Activated naive CD8-positive, alpha-beta T cell treated with anti-CD3 and anti-CD28 coated beads, Interleukin-2, amount 10 ng/mL, durations not matched to agents 7 days and 5 days (primary cell): ENCODE results near the gene CILP2. TPM values are rescaled to one million over a fixed set of nuclear protein-coding genes. Genes with fewer than 3 reads are reported as not detected.

Experiments
- ATAC-seq: fragments of 150-1000 bp; cut with Tn5 transposase; one replicate; pipeline ENCODE4 v1.10.0; 2021; ENCODE audit warnings: low read depth, moderate library complexity
- POLR2A ChIA-PET: fragments of 350-600 bp; sonication (Branson Sonifier 250); formaldehyde crosslinking; loops from one replicate; lab custom pipeline; 2021; ENCODE audit warnings: antibody characterized with exemption; lab: Charles Lee
- DNase-seq: peaks from one replicate; pipeline ENCODE4 v3.0.0; 2021
- H3K27ac Mint-ChIP-seq: one replicate; pipeline ENCODE4 v1.8.0; 2022; ENCODE audit warnings: mild to moderate bottlenecking, mixed read lengths
- H3K27me3 Mint-ChIP-seq: one replicate; pipeline ENCODE4 v1.8.0; 2022; ENCODE audit warnings: mild to moderate bottlenecking, moderate library complexity, mixed read lengths
- H3K36me3 Mint-ChIP-seq: one replicate; pipeline ENCODE4 v1.8.0; 2021; ENCODE audit warnings: mild to moderate bottlenecking, mixed read lengths
- H3K4me1 Mint-ChIP-seq: one replicate; pipeline ENCODE4 v1.8.0; 2021; ENCODE audit warnings: mixed read lengths
- H3K4me3 Mint-ChIP-seq: one replicate; pipeline ENCODE4 v1.8.0; 2022; ENCODE audit warnings: mild to moderate bottlenecking, moderate library complexity, mixed read lengths
- H3K9me3 Mint-ChIP-seq: one replicate; pipeline ENCODE4 v1.8.0; 2021; ENCODE audit warnings: mixed read lengths
- total RNA-seq, 2 experiments: library from RNA; stranded (reverse); gene quantifications; one replicate each; pipeline ENCODE4 v1.2.3, GENCODE V29; 2021

CILP2 gene
- total RNA-seq, 2 experiments from 2014 or later = 0.11 to 0.14 TPM

- Mint-ChIP-seq H3K4me3 (no peak within 1 kb of the TSS), H3K9me3 (no peaks in the 10 kb centered on the region), H3K4me1 (peaks cover 17% of the 10 kb centered on the region), H3K36me3 (peaks cover 13% of the 10 kb centered on the region), H3K27ac (no peak within 1 kb of the TSS), H3K27me3 (no peaks in the 10 kb centered on the region)
- POLR2A ChIA-PET = no interaction called here
- DNase-seq (no peak), ATAC-seq (no peak)
Measured at GRCh38 chr19:19528721-19529490, 9.2 kb upstream of the CILP2 start, which contains the start of gene YJEFN3. YJEFN3 (plus strand) TSS chr19:19528911; CDS start chr19:19528933, 22 bp downstream.

- POLR2A ChIA-PET = interaction anchor here (0.6 to 1.5 kb wide), 2 partner anchors 97 to 920 kb away, joined by 4 to 5 read pairs; no protein-coding TSS in a partner anchor
- no peak overlapping the region for H3K27ac Mint-ChIP-seq
- H3K4me3 Mint-ChIP-seq = no peak overlapping the region
- no peak for ATAC-seq
- no peak for DNase-seq
- peaks cover 17% of the 10 kb centered on the region for H3K36me3 Mint-ChIP-seq
- peaks cover 20% of the 10 kb centered on the region for H3K4me1 Mint-ChIP-seq
- no peaks in the 10 kb centered on the region for H3K9me3 Mint-ChIP-seq
- no peaks in the 10 kb centered on the region for H3K27me3 Mint-ChIP-seq
Measured at GRCh38 chr19:19529783-19530422, 8.2 kb upstream of the CILP2 start.

GRCh38 chr19:19530423-19530804, 7.7 kb upstream of the CILP2 start:
- DNase-seq = no peak
- POLR2A ChIA-PET = interaction anchor here (0.6 to 1.5 kb wide), 2 partner anchors 97 to 920 kb away, joined by 4 to 5 read pairs; no protein-coding TSS in a partner anchor
- no peak for ATAC-seq
- Mint-ChIP-seq H3K27me3 (no peaks in the 10 kb centered on the region), H3K36me3 (peaks cover 17% of the 10 kb centered on the region), H3K4me3 (no peak overlapping the region), H3K27ac (no peak overlapping the region), H3K4me1 (peaks cover 20% of the 10 kb centered on the region), H3K9me3 (no peaks in the 10 kb centered on the region)

- H3K27ac Mint-ChIP-seq = no peak overlapping the region
- H3K27me3 Mint-ChIP-seq = no peaks in the 10 kb centered on the region
- peaks cover 17% of the 10 kb centered on the region for H3K36me3 Mint-ChIP-seq
- no peaks in the 10 kb centered on the region for H3K9me3 Mint-ChIP-seq
- DNase-seq = no peak
- POLR2A ChIA-PET = interaction anchor here (0.6 to 1.5 kb wide), 6 partner anchors 12 to 504 kb away, joined by 3 to 6 read pairs (median 4); no protein-coding TSS in a partner anchor
- ATAC-seq = no peak
- H3K4me1 Mint-ChIP-seq = peaks cover 20% of the 10 kb centered on the region
- H3K4me3 Mint-ChIP-seq = no peak overlapping the region
Measured at GRCh38 chr19:19530889-19531288, 7.2 kb upstream of the CILP2 start.

DNA sequence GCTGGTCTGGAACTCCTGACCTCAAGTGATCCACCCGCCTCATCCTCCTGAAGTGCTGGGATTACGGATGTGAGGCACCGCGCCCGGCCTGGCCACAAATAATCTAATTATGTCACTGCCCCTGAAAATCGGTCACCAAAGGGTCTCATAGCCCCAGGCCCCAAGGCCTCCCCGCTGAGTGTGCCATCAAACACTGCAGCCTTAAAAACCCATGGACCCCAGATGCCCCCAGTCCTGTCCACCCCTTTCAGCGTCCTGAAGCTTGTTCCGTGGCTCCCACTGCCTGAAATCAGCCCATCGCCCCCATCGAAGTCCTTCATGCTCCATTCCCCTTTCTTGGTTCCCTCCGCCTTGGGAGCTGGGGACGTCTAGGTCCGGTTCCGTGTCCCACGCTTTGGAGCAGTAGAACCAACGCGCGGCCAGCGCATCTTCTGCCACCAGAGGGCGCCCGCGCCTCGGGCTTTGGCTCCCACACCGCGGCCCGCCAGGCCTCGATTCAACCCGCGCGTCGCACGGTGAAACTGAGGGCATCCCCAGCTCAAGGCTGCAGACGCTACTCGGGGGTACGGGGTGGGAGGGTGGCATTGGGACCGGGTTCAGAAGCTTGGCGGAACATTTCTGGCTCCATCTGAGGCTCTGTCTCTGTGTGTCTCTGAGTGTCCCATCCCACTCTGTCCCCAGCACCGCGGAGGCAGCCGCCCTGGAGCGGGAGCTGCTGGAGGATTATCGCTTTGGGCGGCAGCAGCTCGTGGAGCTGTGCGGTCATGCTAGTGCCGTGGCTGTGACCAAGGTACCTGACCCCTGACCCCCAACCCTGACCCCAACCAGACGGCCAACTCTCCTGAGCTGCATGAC, 5.9 kb upstream of the CILP2 start:
- Mint-ChIP-seq H3K9me3 (no peaks in the 10 kb centered on the region), H3K36me3 (peaks cover 20% of the 10 kb centered on the region), H3K4me1 (peaks cover 18% of the 10 kb centered on the region), H3K27ac (peak overlapping the region; percentile 71), H3K27me3 (no peaks in the 10 kb centered on the region), H3K4me3 (no peak overlapping the region)
- ATAC-seq = peak; percentile 90
- DNase-seq = peak; percentile 94
- POLR2A ChIA-PET = interaction anchor here (0.6 to 1.9 kb wide), 11 partner anchors 16 to 427 kb away, joined by 3 to 9 read pairs (median 3); partner anchors contain the start of genes GMIP, NDUFA13, TSSK6 and ZNF101

DNA sequence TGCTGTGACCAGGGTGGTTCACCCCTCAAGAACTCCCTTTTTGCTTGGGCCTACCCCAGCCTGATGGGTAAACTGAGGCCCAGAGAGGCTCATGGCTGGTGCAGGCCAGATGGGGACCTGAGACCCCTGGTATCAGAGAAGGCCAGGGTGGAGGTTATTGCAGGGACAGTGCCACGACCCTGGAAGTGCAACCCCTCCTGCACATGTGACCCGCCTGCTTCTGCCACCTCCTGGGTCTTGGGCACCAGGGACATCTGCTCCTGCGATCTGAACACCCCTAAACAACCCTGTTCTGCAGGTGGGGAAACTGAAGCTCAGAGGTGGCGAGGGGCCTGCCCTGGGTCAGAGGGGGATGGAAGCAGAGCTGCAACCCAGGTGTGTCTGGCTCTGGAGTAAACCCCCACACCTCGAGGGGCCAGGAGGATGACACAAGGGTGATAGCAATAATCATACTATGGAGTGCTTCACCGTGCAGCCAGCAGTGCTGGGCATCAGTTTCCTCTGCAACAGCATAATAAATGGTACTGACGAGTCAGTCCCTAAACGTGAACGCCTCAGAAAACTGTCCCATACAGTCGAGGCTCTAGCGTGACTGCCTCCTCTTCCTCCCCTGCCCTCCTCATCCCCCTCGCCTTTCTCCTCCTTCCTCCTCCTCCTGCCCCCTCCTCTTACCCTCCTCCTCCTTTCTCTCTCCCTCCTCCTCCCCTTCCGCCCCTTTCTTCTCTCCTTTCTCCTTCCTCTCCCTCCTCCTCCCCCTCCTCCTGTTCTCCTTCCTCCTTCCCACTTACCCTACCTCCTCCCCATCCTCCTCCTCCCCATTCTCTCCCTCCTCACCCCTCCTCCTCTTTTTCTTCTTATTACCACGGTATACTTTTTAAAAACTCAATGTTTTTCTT, 5.0 kb upstream of the CILP2 start:
- peaks cover 4% of the 10 kb centered on the region for H3K27me3 Mint-ChIP-seq
- H3K27ac Mint-ChIP-seq = peak overlapping the region; percentile 67
- no peaks in the 10 kb centered on the region for H3K9me3 Mint-ChIP-seq
- H3K36me3 Mint-ChIP-seq = peaks cover 20% of the 10 kb centered on the region
- no peak overlapping the region for H3K4me3 Mint-ChIP-seq
- POLR2A ChIA-PET = interaction anchor here (0.6 to 1.9 kb wide), 4 partner anchors 18 to 137 kb away, joined by 3 to 7 read pairs (median 4); partner anchors contain the start of genes NDUFA13, TSSK6 and ZNF101
- no peak for ATAC-seq
- H3K4me1 Mint-ChIP-seq = peaks cover 18% of the 10 kb centered on the region
- no peak for DNase-seq

- Mint-ChIP-seq H3K27ac (no peak overlapping the region), H3K36me3 (peaks cover 20% of the 10 kb centered on the region), H3K9me3 (no peaks in the 10 kb centered on the region), H3K4me3 (no peak overlapping the region), H3K4me1 (peaks cover 22% of the 10 kb centered on the region), H3K27me3 (peaks cover 9% of the 10 kb centered on the region)
- POLR2A ChIA-PET = no interaction called here
- no peak for DNase-seq
- no peak for ATAC-seq
Measured at GRCh38 chr19:19533841-19534240, 4.2 kb upstream of the CILP2 start.

- peaks cover 22% of the 10 kb centered on the region for H3K4me1 Mint-ChIP-seq
- peak overlapping the region; percentile 17 for H3K27ac Mint-ChIP-seq
- H3K4me3 Mint-ChIP-seq = no peak overlapping the region
- DNase-seq = no peak
- H3K27me3 Mint-ChIP-seq = peaks cover 18% of the 10 kb centered on the region
- ATAC-seq = no peak
- H3K36me3 Mint-ChIP-seq = peaks cover 16% of the 10 kb centered on the region
- POLR2A ChIA-PET = no interaction called here
- H3K9me3 Mint-ChIP-seq = no peaks in the 10 kb centered on the region
Measured at GRCh38 chr19:19534556-19535265, 3.4 kb upstream of the CILP2 start.

- peaks cover 18% of the 10 kb centered on the region for H3K27me3 Mint-ChIP-seq
- POLR2A ChIA-PET = interaction anchor here (0.5 kb wide), 1 partner anchor 63 kb away, joined by 3 read pairs; no protein-coding TSS in a partner anchor
- no peaks in the 10 kb centered on the region for H3K9me3 Mint-ChIP-seq
- H3K27ac Mint-ChIP-seq = no peak overlapping the region
- no peak for ATAC-seq
- peaks cover 23% of the 10 kb centered on the region for H3K4me1 Mint-ChIP-seq
- peaks cover 16% of the 10 kb centered on the region for H3K36me3 Mint-ChIP-seq
- no peak overlapping the region for H3K4me3 Mint-ChIP-seq
- no peak for DNase-seq
Measured at GRCh38 chr19:19535311-19536191, 2.5 kb upstream of the CILP2 start.

DNA sequence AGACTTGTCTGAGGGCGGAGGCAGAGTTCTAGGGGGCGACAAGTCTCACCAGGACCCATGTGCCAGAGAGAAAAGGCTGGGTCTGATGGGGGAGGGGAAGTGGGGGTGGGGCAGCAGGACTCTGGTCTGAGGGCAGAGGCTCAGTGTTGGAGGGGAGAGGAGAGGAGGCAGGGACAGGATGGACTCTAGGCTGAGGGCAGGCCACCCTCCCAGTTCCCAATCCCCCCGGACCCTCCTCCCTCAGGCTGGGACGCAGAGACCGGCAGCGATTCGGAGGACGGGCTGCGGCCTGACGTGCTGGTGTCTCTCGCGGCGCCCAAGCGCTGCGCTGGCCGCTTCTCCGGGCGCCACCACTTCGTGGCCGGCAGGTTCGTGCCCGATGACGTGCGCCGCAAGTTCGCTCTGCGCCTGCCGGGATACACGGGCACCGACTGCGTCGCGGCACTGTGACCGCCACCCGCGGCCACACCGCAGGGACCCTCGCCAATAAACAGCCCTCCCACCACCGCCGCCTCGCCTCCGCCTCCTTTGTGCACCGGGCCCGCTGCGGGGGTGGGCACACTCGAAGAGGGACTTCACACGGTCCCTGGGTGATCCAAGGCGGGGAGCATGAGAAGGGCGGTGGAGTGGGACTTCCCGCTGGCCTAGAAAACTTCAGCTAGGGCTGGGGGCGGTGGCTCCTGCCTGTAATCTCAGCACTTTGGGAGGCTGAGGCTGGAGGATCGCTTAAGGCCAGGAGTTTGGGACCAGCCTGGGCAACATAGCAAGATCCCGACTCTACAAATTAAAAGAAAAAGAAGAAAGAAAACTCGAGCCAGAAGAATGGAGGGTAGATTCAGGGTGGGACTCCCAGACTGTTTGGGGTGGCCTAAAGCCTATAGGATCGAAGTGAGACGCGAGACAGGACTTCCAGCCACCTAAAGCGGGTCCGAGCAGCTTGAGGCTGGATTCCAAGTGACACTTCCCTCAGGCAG, 703 bp upstream of the CILP2 start:
- H3K4me3 Mint-ChIP-seq = peak overlapping the region; percentile 37
- DNase-seq = no peak
- peaks cover 9% of the 10 kb centered on the region for H3K36me3 Mint-ChIP-seq
- H3K27me3 Mint-ChIP-seq = peaks cover 18% of the 10 kb centered on the region
- no peak overlapping the region for H3K27ac Mint-ChIP-seq
- H3K9me3 Mint-ChIP-seq = no peaks in the 10 kb centered on the region
- POLR2A ChIA-PET = no interaction called here
- ATAC-seq = no peak
- peaks cover 29% of the 10 kb centered on the region for H3K4me1 Mint-ChIP-seq
